GM18508 (cell line): ENCODE measurements around the gene ITGA3.

Experiments
- ATAC-seq: cut with Tn5 transposase; IDR thresholded peaks from one replicate; pipeline ENCODE4 v1.9.1; 2021; ENCODE audit warnings: moderate number of reproducible peaks; ENCODE audit not compliant: insufficient read depth, unreplicated experiment

The ITGA3 gene

GRCh38 chr17:50139185-50139783 is 83.4 kb downstream of the ITGA3 start:
- ATAC-seq: no peak
